ENCODE data around the gene HRNR.
"Not testable (repeated sequence)": the region's sequence is repeated elsewhere in the genome, so short reads cannot be mapped to it uniquely, and the experiment has no call there.

The HRNR gene

GRCh38 chr1:152224093-152224492 is at the start of gene HRNR:
Gene HRNR, minus strand, starts transcription at chr1:152224193. Its CDS starts 940 bp downstream, at chr1:152223253.
- DNase-seq = no peak

GRCh38 chr1:152256394-152256793 is 32.4 kb upstream of the HRNR start:
- DNase-seq = not testable (repeated sequence)

GRCh38 chr1:152252157-152252556 is 28.2 kb upstream of the HRNR start:
- DNase-seq = no peak

GRCh38 chr1:152251391-152251790 is 27.4 kb upstream of the HRNR start:
- DNase-seq = no peak

DNA sequence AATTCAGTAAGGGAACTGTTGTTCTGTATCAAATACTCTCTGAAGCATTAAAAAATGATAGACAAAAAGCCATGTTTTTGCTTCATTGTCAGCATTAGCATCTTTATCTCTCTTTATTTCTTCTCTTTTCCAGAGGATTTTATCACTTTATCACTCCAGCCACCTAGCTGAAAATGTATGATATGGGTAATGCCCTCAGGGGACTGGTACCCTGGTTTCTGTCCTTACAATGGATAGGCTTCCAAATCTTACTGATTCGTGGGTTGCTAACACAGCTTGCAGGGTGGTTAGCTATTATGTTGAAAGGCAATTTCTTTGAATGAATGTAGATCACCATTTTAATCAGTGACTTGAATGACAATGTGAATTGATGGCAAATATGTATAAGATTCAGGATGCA is 23.3 kb upstream of the HRNR start:
- DNase-seq = no peak

DNA sequence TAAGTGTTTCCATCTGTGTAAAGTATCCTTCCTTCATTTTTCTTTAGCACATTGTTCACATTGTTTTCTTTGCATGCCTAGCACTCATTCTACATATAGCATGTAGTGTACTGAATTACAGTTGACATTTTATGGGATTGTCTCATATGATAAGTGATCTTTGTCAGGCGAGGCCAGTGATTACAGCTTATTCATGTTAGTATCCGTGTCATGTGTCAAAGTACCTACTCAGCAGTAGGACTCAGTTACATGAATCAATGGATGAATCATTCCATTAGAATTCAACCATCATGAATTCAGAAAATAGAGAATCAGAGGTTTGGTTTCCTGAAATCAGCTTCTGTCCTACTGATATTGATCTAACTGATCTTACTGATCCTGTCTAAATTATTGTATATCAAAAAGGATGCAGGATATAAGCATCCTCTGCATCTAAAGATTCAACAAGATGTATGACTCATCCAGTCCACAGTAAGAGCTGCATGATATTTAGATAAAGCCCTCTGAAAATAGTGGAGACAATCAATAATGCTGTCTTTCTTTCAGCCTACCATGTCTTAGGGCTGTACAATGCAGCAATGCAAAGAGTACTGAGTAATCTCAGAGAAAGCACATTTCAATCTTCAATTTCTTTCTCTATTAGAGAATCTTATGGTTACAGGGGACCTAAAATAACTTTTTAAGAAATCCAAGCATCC is 20.7 kb upstream of the HRNR start:
- no peak for DNase-seq

DNA sequence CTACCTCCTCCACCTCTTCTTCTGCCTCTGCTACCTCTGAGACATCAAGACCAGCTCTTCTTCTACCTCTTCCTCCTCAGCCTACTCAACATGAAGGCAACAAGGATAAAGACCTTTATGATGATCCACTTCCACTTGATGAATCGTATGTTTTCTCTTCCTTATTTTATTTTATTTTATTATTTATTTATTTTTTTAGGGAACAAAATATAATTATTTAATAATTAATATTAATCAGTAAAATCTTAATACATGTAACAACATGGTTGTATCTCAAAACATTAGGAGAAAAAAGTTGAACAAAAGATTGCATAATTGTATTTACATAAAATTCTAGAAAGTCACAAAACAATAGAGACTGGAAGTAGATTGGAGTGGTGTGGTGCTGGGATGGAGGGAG is 13.1 kb upstream of the HRNR start:
- DNase-seq = no peak

- no peak for DNase-seq
These were observed 4.8 kb upstream of the HRNR start for GRCh38 chr1:152228831-152229230.

DNA sequence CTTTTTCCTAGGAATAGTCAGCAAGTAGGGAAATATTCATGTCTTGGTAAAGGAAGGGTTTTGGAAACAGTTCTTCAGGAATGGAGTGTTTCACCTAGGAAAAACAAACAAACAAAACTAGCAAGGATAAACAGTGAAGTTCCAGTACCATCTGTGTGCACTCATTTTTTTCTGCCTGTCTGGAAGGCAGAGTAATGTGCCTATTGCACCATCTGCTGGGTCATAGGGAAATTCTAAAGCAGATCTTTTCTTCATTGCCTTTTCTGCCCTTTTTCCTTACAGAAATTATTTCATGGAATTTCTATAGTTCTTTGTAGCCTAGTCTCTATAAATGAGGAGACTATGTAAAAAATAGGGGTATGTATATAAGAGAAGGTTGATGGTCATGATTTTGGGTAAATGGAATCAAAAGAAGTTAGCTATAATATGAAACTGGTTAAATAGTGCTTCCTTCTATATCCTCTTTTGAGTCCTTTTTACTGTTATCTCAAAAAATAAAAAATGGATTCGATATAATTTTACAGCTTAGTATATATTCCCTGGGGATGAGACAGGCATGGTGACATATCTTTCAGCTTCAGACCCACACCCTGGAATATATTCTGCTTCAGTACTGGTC is 3.4 kb upstream of the HRNR start:
- DNase-seq = no peak

DNA sequence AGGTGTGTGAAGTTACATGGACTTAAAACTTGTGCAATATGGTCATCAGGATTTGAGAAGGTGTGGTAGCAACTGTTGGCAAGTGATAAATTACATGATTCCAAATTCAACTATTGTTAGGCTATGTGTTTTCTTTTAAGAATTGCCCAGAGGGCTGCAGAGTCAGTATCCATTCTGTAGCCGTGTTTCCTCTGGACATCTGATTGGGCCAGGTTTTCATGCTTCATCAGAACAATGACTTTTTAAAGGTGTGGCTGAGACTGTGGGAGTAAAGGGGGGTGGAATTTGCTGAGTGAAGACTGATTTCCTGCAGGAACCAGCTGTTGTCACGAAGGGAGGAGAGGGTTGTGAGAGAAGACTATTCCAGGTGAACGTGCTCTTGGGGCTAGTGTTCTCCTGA is 1.7 kb upstream of the HRNR start:
- no peak for DNase-seq

DNA sequence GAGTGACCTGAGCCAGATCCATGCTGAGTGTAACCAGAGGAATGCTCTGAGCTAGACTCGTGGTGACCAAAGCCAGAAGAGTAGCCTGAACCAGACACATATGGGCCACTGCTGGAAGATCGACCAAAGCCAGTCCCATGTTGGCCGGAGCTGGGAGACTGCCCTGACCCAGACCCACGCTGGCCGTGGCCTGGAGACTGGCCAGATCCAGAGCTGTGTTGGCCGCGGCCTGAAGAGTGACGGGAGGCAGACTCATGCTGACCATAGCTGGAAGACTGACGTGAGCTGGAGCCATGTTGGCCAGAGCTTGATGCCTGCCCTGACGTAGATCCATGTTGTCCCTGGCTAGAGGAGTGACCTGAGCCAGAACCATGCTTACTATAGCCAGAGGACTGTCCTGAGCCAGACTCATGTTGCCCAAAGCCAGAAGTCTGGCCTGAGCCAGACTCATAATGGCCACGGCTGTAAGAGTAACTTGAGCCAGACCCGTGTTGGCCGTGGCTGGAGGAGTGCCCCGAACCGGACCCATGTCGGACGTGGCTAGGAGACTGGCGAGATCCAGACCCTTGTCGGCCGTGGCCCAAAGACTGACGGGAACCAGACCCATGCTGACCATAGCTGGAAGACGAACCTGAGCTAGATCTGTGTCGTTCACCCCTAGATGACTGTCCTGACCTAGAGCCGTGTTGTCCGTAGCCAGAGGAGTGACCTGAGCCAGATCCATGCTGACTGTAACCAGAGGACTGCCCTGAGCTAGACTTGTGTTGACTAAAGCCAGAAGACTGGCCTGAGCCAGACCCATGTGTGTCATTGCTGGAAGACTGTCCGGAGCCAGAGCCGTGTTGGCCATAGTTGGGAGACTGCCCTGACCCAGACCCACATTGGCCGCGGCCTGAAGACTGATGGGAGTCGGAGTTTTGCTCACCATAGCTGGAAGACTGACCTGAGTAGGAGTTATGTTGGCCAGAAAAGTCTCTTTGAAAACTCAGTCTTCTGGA is 3.5 kb downstream of the HRNR start:
- DNase-seq = no peak

- not testable (repeated sequence) for DNase-seq
These were observed 4.6 kb downstream of the HRNR start for GRCh38 chr1:152219438-152219837.

GRCh38 chr1:152218762-152219436 is 5.1 kb downstream of the HRNR start:
- DNase-seq = no peak

- DNase-seq = peak in 1 of 2 donors; percentile 8
These were observed 8.4 kb downstream of the HRNR start for GRCh38 chr1:152215604-152216003.

DNA sequence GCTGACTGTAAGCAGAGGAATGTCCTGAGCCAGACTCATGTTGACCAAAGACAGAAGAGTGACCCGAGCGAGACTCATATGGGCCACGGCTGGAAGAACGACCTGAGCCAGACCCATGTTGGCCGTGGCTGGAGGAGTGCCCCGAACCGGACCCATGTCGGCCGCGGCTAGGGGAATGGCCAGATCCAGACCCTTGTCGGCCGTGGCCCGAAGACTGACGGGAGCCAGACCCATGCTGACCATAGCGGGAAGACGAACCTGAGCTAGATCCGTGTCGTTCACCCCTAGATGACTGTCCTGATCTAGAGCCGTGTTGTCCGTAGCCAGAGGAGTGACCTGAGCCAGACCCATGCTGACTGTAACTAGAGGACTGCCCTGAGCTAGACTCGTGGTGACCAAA is 9.1 kb downstream of the HRNR start:
- DNase-seq = not testable (repeated sequence)

GRCh38 chr1:152198982-152199381 is 25.0 kb downstream of the HRNR start:
- DNase-seq = no peak

- DNase-seq = no peak
These were observed 26.5 kb downstream of the HRNR start for GRCh38 chr1:152197361-152197941.

GRCh38 chr1:152191711-152192110 is 32.3 kb downstream of the HRNR start:
- no peak for DNase-seq

DNA sequence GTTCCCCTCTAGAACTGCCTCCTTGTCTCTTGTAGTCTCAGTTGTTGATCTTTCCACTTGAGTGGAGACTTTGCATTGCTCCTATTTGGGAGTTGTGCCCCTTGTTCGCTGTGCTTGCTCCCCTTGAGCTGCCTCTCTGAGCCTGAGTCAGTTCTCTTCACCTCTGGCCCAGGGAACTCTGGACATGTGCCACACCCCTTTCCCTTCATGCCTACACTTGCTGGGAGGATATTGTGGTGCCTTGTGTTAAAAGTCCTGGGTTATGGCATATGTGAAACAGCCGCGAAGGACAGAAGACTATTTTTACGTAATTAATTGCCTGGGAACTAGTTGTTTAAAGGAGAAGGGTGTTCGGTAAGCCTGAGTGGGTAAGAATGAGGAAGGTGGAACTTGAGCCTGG is 32.7 kb downstream of the HRNR start:
- no peak for DNase-seq

DNA sequence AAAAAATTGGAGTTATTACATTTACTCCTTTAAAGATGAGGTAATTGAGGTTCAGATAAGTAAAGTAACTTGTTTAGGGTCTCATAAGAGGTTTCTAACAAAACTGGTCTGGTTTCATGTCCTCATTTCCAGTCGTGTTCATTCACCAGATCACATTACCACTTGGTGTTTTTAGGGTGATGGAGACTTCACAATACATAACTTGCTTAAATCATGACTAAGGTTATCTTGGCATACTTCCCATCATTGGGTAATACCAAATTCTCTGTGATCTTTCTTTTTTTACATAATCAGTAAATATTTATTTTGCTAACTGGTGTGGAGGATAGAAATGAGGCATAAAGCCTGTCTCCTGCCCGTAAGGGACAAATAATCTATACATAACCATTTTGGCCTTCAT is 33.4 kb downstream of the HRNR start:
- DNase-seq = no peak

DNA sequence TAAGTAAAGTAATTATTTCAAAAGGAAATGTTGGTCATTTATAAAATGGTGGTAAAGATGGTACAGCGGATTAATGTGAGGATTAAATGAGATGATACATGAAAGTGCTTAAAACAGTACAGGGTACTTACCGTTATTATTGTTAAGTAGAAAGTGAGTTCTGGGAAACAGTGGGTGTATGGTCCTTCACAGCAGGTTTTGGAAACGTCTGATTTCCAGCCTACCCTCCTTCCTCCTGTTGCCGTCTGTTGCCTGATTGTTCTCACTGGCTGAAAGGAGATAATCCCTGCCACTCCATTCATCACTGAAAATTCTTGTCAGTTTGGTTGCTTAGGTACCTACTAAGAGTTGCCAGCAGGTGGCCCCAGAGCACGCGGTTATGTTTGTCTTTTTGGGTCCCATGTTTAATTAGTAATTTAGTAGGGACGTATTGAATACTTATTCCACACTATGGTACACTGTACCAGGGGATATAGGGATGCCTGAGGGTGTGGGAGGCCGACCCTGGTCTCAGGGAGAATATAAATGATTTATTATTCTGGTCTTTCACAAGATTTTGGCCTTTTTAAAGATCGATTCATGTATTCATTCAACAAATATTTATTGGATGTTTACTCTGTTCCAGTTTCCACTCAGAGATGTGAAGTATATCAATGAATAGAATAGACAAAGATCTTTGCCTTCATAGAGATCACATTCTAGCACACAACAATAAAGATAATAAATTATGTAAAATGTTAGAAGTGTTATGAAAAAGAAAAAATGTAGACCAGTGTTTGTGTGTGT is 34.1 kb downstream of the HRNR start:
- DNase-seq = peak; percentile 72 to 76
